ENCODE data around the gene TIMP3.
"Not testable (repeated sequence)": the region's sequence is repeated elsewhere in the genome, so short reads cannot be mapped to it uniquely, and the experiment has no call there.

Gene TIMP3

DNA sequence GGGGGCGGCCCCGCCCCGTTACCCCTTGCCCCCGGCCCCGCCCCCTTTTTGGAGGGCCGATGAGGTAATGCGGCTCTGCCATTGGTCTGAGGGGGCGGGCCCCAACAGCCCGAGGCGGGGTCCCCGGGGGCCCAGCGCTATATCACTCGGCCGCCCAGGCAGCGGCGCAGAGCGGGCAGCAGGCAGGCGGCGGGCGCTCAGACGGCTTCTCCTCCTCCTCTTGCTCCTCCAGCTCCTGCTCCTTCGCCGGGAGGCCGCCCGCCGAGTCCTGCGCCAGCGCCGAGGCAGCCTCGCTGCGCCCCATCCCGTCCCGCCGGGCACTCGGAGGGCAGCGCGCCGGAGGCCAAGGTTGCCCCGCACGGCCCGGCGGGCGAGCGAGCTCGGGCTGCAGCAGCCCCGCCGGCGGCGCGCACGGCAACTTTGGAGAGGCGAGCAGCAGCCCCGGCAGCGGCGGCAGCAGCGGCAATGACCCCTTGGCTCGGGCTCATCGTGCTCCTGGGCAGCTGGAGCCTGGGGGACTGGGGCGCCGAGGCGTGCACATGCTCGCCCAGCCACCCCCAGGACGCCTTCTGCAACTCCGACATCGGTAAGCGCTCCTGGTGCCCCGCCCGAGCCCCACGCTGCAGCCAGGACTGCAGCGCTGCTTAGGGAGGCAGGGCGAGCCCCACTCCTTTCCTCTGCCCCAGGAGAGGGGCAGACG lies at the start of gene TIMP3:
TSS of gene TIMP3 (plus strand) at position 169 of the 700 bp plus-strand sequence. CDS start at position 466, 297 bp downstream.
- Histone ChIP-seq H3K27me3 (peaks cover 68% of the 10 kb centered on the region), H3K4me1 (ENCODE audit: control insufficient read depth in 1 of 2, insufficient read depth in 1 of 2, low read depth in 1 of 2, low read length in 1 of 2) (peaks cover 0 to 3% of the 10 kb centered on the region in 2 experiments), H3K27ac (no peak within 1 kb of the TSS), H3K4me3 (ENCODE audit: low read depth in 1 of 2, low read length in 1 of 2) (no peak within 1 kb of the TSS), H3K36me3 (no peaks in the 10 kb centered on the region), H3K9me3 (no peaks in the 10 kb centered on the region)
- TF ChIP-seq, protein P1, sequence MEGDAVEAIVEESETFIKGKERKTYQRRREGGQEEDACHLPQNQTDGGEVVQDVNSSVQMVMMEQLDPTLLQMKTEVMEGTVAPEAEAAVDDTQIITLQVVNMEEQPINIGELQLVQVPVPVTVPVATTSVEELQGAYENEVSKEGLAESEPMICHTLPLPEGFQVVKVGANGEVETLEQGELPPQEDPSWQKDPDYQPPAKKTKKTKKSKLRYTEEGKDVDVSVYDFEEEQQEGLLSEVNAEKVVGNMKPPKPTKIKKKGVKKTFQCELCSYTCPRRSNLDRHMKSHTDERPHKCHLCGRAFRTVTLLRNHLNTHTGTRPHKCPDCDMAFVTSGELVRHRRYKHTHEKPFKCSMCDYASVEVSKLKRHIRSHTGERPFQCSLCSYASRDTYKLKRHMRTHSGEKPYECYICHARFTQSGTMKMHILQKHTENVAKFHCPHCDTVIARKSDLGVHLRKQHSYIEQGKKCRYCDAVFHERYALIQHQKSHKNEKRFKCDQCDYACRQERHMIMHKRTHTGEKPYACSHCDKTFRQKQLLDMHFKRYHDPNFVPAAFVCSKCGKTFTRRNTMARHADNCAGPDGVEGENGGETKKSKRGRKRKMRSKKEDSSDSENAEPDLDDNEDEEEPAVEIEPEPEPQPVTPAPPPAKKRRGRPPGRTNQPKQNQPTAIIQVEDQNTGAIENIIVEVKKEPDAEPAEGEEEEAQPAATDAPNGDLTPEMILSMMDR (IDR thresholded peaks at IDR 0.05) = no peak

DNA sequence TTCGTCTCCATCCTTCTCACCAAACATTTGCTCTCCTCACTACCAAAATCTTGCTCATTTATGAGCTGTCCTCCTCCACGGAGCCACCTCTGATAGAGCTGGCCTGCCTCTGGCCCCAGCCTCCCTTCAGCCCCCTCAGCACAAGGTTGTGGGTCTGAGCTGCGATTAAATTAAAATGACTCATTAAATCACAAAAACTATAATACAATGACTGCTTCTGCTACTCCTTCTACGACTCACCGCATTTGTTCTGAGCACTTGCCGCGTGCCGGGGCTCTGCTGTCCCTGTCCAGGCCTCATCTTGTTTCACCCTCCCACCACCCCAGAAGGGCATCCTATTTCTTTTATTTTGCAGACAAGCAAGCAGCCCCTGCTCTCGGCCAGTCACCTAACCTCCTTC lies 49.2 kb upstream of the TIMP3 start:
- TF ChIP-seq, protein P1 (IDR thresholded peaks at IDR 0.05) = no peak
- H3K9me3 ChIP-seq = no peaks in the 10 kb centered on the region
- no peaks in the 10 kb centered on the region for H3K27me3 ChIP-seq
- H3K27ac ChIP-seq = no peak overlapping the region
- H3K4me3 ChIP-seq (ENCODE audit: low read depth in 1 of 2, low read length in 1 of 2) = no peak overlapping the region
- no peaks in the 10 kb centered on the region for H3K36me3 ChIP-seq
- no peaks in the 10 kb centered on the region for H3K4me1 ChIP-seq (ENCODE audit: control insufficient read depth in 1 of 2, insufficient read depth in 1 of 2, low read depth in 1 of 2, low read length in 1 of 2)

DNA sequence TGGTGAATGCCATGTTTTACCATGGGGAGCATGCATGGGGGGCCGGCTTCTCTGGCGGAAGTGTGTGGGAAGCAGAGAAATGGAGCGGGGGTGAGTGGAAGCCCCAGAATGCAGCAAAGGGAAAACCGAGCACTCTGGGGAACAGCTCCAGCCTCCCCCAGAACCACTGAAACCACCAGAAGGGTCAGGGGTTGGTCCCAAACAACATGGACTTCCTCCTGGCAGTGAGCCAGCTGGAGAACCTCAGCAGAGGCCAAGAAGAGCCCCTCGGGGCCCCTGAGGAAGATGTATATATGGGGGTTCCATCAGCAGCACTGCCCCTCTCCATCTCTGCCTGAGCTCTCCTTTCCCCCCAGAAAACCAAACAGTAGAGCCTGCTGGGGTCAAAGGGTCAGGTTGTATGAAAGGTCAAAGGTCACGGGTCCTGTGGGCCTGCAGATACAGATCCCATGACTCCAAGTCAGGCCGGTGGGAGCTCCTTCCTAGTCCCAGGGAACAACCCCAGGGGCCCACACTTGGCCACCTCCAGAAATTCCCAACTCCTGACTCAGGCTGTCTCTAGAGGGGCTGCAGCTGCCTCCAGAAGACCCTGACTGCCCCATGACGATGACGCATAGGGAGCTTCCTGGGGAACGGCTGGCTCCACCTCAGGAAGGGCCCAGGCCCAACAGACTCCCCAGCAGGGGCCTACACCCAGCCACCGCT lies 48.5 kb upstream of the TIMP3 start:
- TF ChIP-seq, protein P1 (IDR thresholded peaks at IDR 0.05) = no peak
- Histone ChIP-seq H3K4me3 (ENCODE audit: low read depth in 1 of 2, low read length in 1 of 2) (no peak overlapping the region), H3K9me3 (no peaks in the 10 kb centered on the region), H3K4me1 (ENCODE audit: control insufficient read depth in 1 of 2, insufficient read depth in 1 of 2, low read depth in 1 of 2, low read length in 1 of 2) (no peaks in the 10 kb centered on the region), H3K27me3 (no peaks in the 10 kb centered on the region), H3K36me3 (no peaks in the 10 kb centered on the region), H3K27ac (no peak overlapping the region)

DNA sequence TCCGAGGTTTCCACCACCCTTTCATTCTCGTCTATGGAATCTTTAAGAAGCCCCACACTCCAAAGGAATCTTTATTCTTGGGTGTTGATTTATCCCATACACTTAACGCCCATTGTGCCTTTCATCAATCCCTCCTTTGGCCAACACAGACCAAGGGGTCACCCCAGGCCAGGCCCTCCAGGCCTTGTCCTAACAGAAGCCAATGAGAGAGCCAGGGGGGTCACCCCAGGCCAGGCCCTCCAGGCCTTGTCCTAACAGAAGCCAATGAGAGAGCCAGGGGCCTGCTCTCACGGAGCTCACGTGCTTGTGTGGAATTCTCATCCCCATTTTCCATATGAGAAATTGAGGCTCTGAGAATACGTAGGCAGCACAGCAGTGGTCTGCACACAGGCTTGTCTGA lies 47.9 kb upstream of the TIMP3 start:
- no peak overlapping the region for H3K27ac ChIP-seq
- TF ChIP-seq, protein P1 (IDR thresholded peaks at IDR 0.05) = no peak
- no peaks in the 10 kb centered on the region for H3K9me3 ChIP-seq
- no peak overlapping the region for H3K4me3 ChIP-seq (ENCODE audit: low read depth in 1 of 2, low read length in 1 of 2)
- H3K27me3 ChIP-seq = no peaks in the 10 kb centered on the region
- H3K4me1 ChIP-seq (ENCODE audit: control insufficient read depth in 1 of 2, insufficient read depth in 1 of 2, low read depth in 1 of 2, low read length in 1 of 2) = no peaks in the 10 kb centered on the region
- H3K36me3 ChIP-seq = no peaks in the 10 kb centered on the region

DNA sequence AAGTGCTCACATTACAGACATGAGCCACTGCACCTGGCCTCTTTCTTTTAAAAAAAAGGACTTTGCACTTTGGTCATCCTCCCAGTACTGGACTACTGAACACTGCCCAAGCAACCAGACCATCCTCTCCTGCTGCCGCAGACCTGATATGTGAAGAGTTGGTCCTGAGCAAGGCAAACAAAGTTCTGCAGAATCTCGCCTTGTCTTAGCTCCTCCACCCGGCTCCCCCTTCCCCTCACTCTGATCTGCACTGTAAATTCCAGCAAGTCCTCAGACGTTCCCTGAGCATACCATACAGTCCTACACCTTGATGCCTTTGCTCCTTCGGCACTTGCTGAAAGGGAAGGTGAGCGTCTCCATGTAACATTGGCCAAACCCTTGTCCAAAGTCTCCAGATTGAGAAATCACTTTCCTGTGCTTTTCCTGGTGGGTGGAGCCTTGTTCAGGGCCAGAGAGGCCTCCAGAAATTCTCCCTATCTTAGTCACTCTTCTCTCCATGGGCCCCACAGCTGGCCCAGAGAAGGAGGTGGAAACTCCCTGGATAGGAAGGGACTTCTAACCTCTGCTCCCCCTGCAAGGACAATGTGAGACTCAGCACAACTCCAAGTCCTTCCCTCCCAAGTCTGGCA lies 47.0 kb upstream of the TIMP3 start:
- TF ChIP-seq, protein P1 (IDR thresholded peaks at IDR 0.05) = no peak
- Histone ChIP-seq H3K36me3 (no peaks in the 10 kb centered on the region), H3K27me3 (no peaks in the 10 kb centered on the region)

DNA sequence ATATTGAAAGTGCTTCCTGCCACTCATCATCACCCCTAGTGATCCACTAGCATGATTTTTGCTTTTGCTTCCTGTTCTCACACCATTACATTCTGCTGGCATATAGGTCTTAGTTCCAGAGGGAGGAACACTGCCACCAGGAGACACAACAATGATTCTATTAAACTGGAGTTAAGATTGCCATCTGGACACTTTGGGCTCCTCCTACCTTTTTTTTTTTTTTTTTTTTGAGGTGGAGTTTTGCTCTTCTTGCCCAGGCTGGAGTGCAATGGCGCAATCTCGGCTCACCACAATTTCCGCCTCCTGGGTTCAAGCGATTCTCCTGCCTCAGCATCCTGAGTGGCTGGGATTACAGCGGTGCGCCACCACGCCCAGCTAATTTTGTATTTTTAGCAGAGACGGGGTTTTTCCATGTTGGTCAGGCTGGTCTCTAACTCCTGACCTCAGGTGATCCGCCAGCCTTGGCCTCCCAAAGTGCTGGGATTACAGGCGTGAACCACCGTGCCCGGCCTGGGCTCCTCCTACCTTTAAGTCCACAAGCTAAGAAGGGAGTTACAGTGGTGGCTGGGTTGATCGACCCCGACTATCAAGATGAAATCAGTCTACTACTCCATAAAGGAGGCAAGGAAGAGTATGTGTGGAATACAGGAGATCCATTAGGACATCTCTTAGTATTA lies 44.3 kb upstream of the TIMP3 start:
- not testable (repeated sequence) for H3K4me3 ChIP-seq (ENCODE audit: low read depth in 1 of 2, low read length in 1 of 2)

More for the DNA sequence above, 47.0 kb upstream of the TIMP3 start:
- Histone ChIP-seq H3K9me3 (no peaks in the 10 kb centered on the region), H3K4me1 (ENCODE audit: control insufficient read depth in 1 of 2, insufficient read depth in 1 of 2, low read depth in 1 of 2, low read length in 1 of 2) (no peaks in the 10 kb centered on the region), H3K27ac (no peak overlapping the region), H3K4me3 (ENCODE audit: low read depth in 1 of 2, low read length in 1 of 2) (no peak overlapping the region)

More for the DNA sequence above, 44.3 kb upstream of the TIMP3 start:
- not testable (repeated sequence) for H3K27ac ChIP-seq; H3K36me3 ChIP-seq; H3K4me1 ChIP-seq (ENCODE audit: control insufficient read depth in 1 of 2, insufficient read depth in 1 of 2, low read depth in 1 of 2, low read length in 1 of 2); H3K9me3 ChIP-seq
- H3K27me3 ChIP-seq = peaks cover 22% of the 10 kb centered on the region
